IMR-90 (cell line): Measurements from ENCODE around the gene RARB. TPM values are rescaled to one million over a fixed set of nuclear protein-coding genes. Genes with fewer than 3 reads are reported as not detected.

Experiments used
- ATAC-seq: fragments of 200-7000 bp; cut with Tn5 transposase; 2 replicates; pipeline ENCODE4 v1.9.1; 2020; ENCODE audit warnings: low read depth, mild to moderate bottlenecking, moderate library complexity
- BruUV-seq: library from RNA; stranded (reverse); fragments of 400-500 nt; replicated peaks from 2 replicates; lab custom pipeline; 2021; lab: Mats Ljungman, UMichigan
- CTCF ChIA-PET: fragments of 300-600 bp; formaldehyde crosslinking; extraction: SDS; loops from one replicate; lab custom pipeline; 2021; ENCODE audit warnings: antibody characterized with exemption; lab: Yijun Ruan, JAX
- POLR2A ChIA-PET: fragments of 300-600 bp; sonication (Branson Sonifier 250); formaldehyde crosslinking; loops from one replicate; lab custom pipeline; 2022; ENCODE audit warnings: antibody characterized with exemption; ENCODE audit not compliant: unreplicated experiment; lab: Charles Lee
- DNase-seq: peaks from one replicate; pipeline ENCODE4 v3.0.0; 2013
- H2AFZ ChIP-seq: replicated peaks from 2 replicates; pipeline ENCODE3; 2013; ENCODE audit warnings: low read length, mild to moderate bottlenecking; ENCODE audit not compliant: poor library complexity
- H2AK5ac ChIP-seq: 2 replicates; pipeline ENCODE4 v1.6.1; 2013; ENCODE audit warnings: low read depth, low read length, inconsistent platforms
- H2AK9ac ChIP-seq: replicated peaks from 2 replicates; pipeline ENCODE3; 2013; ENCODE audit warnings: mild to moderate bottlenecking, low read depth, low read length, moderate library complexity; ENCODE audit not compliant: poor library complexity
- H2BK120ac ChIP-seq: 2 replicates; pipeline ENCODE4 v1.6.1; 2013; ENCODE audit warnings: low read depth, low read length, inconsistent platforms
- H2BK15ac ChIP-seq: 3 replicates; pipeline ENCODE4 v1.6.1; 2013; ENCODE audit warnings: low read depth, low read length, inconsistent platforms
- H2BK20ac ChIP-seq: 2 replicates; pipeline ENCODE4 v1.6.1; 2013; ENCODE audit warnings: low read depth, mild to moderate bottlenecking, inconsistent platforms, low read length, moderate library complexity
- H2BK5ac ChIP-seq: 2 replicates; pipeline ENCODE4 v1.6.1; 2013; ENCODE audit warnings: mild to moderate bottlenecking, low read depth, low read length, inconsistent platforms; ENCODE audit not compliant: poor library complexity, severe bottlenecking
- H3K14ac ChIP-seq: replicated peaks from 2 replicates; pipeline ENCODE4 v1.6.1; 2013; ENCODE audit warnings: low read depth, low read length, inconsistent platforms
- H3K18ac ChIP-seq: 2 replicates; pipeline ENCODE4 v1.6.1; 2013; ENCODE audit warnings: low read depth, low read length, control low read depth
- H3K23ac ChIP-seq: 2 replicates; pipeline ENCODE4 v1.6.1; 2013; ENCODE audit warnings: low read depth, low read length, inconsistent platforms
- H3K27ac ChIP-seq: 2 replicates; pipeline ENCODE4 v1.5.1; 2013; ENCODE audit warnings: mild to moderate bottlenecking, control low read depth, low read length; ENCODE audit not compliant: insufficient read depth
- H3K27me3 ChIP-seq: 2 replicates; pipeline ENCODE4 v1.6.1; 2013; ENCODE audit warnings: low read length; ENCODE audit not compliant: control insufficient read depth, insufficient read depth
- H3K36me3 ChIP-seq: 2 replicates; pipeline ENCODE4 v1.6.1; 2013; ENCODE audit warnings: low read length, mixed read lengths; ENCODE audit not compliant: control insufficient read depth, insufficient read depth
- H3K4ac ChIP-seq: 2 replicates; pipeline ENCODE4 v1.6.1; 2013; ENCODE audit warnings: low read depth, low read length, inconsistent platforms
- H3K4me1 ChIP-seq: 2 replicates; pipeline ENCODE4 v1.6.1; 2013; ENCODE audit warnings: low read length, mixed read lengths; ENCODE audit not compliant: control insufficient read depth, insufficient read depth
- H3K4me2 ChIP-seq: 2 replicates; pipeline ENCODE4 v1.6.1; 2013; ENCODE audit warnings: low read depth, mild to moderate bottlenecking, control low read depth, low read length, moderate library complexity
- H3K4me3 ChIP-seq: 2 replicates; pipeline ENCODE4 v1.5.1; 2013; ENCODE audit warnings: low read depth, mild to moderate bottlenecking, control low read depth, low read length, moderate library complexity; ENCODE audit not compliant: insufficient read depth
- H3K56ac ChIP-seq: 2 replicates; pipeline ENCODE4 v1.6.1; 2013; ENCODE audit warnings: low read length, inconsistent platforms; ENCODE audit not compliant: insufficient read depth; ENCODE audit errors: extremely low read depth
- H3K79me1 ChIP-seq, 2 experiments: 2 replicates each; pipeline ENCODE4 v1.6.1; 2013; ENCODE audit warnings: low read length in 2 of 2, inconsistent platforms in 1 of 2, low read depth in 1 of 2
- H3K9ac ChIP-seq: 2 replicates; pipeline ENCODE4 v1.6.1; 2013; ENCODE audit warnings: low read depth, low read length, control low read depth
- H3K9me1 ChIP-seq: 2 replicates; pipeline ENCODE4 v1.6.1; 2013; ENCODE audit warnings: low read length, inconsistent platforms; ENCODE audit not compliant: insufficient read depth
- H3K9me3 ChIP-seq: 2 replicates; pipeline ENCODE4 v1.6.1; 2013; ENCODE audit warnings: low read length; ENCODE audit not compliant: control insufficient read depth, insufficient read depth
- H4K20me1 ChIP-seq: 2 replicates; pipeline ENCODE4 v1.6.1; 2013; ENCODE audit warnings: low read length, inconsistent platforms; ENCODE audit not compliant: insufficient read depth
- H4K5ac ChIP-seq: 2 replicates; pipeline ENCODE4 v1.6.1; 2013; ENCODE audit warnings: mild to moderate bottlenecking, low read depth, low read length, control low read depth
- H4K8ac ChIP-seq, 2 experiments: 2 replicates each; pipeline ENCODE4 v1.6.1; 2013; ENCODE audit warnings: low read depth in 2 of 2, low read length in 2 of 2, control low read depth in 1 of 2, inconsistent platforms in 1 of 2
- H4K91ac ChIP-seq: 2 replicates; pipeline ENCODE4 v1.6.1; 2013; ENCODE audit warnings: low read depth, low read length, inconsistent platforms; ENCODE audit not compliant: insufficient read depth
- CEBPB ChIP-seq: IDR thresholded peaks from 2 replicates; pipeline ENCODE4 v1.6.1; 2012; ENCODE audit warnings: low read depth, low read length, improper control_type of control experiment
- CTCF ChIP-seq: conservative IDR thresholded peaks from 2 replicates; pipeline ENCODE4 v1.5.1; 2012; ENCODE audit warnings: mild to moderate bottlenecking, low read depth, low read length, improper control_type of control experiment
- MAFK ChIP-seq: IDR thresholded peaks from 2 replicates; pipeline ENCODE4 v1.6.1; 2012; ENCODE audit warnings: low read depth, low read length, improper control_type of control experiment
- MXI1 ChIP-seq: IDR thresholded peaks from 2 replicates; pipeline ENCODE4 v1.6.1; 2012; ENCODE audit warnings: low read depth, mild to moderate bottlenecking, low read length, moderate library complexity, borderline replicate concordance
- POLR2A ChIP-seq: IDR thresholded peaks from 2 replicates; pipeline ENCODE4 v1.6.1; 2012; ENCODE audit warnings: mild to moderate bottlenecking, low read depth, low read length
- RAD21 ChIP-seq: IDR thresholded peaks from 2 replicates; pipeline ENCODE4 v1.6.1; 2012; ENCODE audit warnings: low read length, improper control_type of control experiment
- RCOR1 ChIP-seq: IDR thresholded peaks from 2 replicates; pipeline ENCODE4 v1.6.1; 2012; ENCODE audit warnings: mild to moderate bottlenecking, low read length, improper control_type of control experiment; ENCODE audit not compliant: insufficient replicate concordance
- RFX5 ChIP-seq: IDR thresholded peaks from 2 replicates; pipeline ENCODE4 v1.8.0; 2012; ENCODE audit warnings: low read depth, mild to moderate bottlenecking, low read length, moderate library complexity
- SMC3 ChIP-seq: fragments of 150-350 bp; IDR thresholded peaks from 2 replicates; pipeline ENCODE4 v1.6.1; 2016; ENCODE audit warnings: low read depth, mild to moderate bottlenecking, antibody characterized with exemption, low read length, moderate library complexity
- WGBS, 2 experiments: methylation state at CpG; one replicate each; pipeline versions ENCODE4 v1.1.5 to v1.1.7; 2013; ENCODE audit warnings: missing lambda C conversion rate in 2 of 2; ENCODE audit not compliant: insufficient read length in 1 of 2; ENCODE audit errors: extremely low coverage in 2 of 2; 5-methylcytosine and 5-hydroxymethylcytosine counted together
- dilution Hi-C: fragments of 300-500 bp; cut with HindIII; formaldehyde crosslinking; loops from one replicate; pipeline ENCODE4 v1.14.3; 2018; ENCODE audit warnings: low sequenced_read_pairs; ENCODE audit not compliant: unreplicated experiment
- in situ Hi-C: fragments of 300-500 bp; cut with MboI; formaldehyde crosslinking; loops from 3 replicates; pipeline ENCODE4 v1.14.3; 2019; ENCODE audit warnings: low sequenced_read_pairs, inconsistent platforms, mixed read lengths
- intact Hi-C: fragments of 100-400 bp; cut with micrococcal nuclease; formaldehyde crosslinking; loops from 2 replicates; pipeline ENCODE4 v1.10.0; 2022
- polyA plus RNA-seq, 3 experiments: library from polyadenylated mRNA; depleted of rRNA; stranded (reverse); fragments of >200 nt; gene quantifications; 2 replicates each; pipeline ENCODE4 v1.2.3, GENCODE V29; 2012; ENCODE audit warnings: low replicate concordance in 1 of 3
- total RNA-seq: library from RNA; depleted of rRNA; stranded (reverse); fragments of >200 nt; gene quantifications from 2 replicates; pipeline ENCODE4 v1.2.3, GENCODE V29; 2012

RARB gene
- total and polyA plus RNA-seq, 2 of the 4 experiments (the other 2 are of a cell fraction), result 0.53 to 1.4 TPM

DNA sequence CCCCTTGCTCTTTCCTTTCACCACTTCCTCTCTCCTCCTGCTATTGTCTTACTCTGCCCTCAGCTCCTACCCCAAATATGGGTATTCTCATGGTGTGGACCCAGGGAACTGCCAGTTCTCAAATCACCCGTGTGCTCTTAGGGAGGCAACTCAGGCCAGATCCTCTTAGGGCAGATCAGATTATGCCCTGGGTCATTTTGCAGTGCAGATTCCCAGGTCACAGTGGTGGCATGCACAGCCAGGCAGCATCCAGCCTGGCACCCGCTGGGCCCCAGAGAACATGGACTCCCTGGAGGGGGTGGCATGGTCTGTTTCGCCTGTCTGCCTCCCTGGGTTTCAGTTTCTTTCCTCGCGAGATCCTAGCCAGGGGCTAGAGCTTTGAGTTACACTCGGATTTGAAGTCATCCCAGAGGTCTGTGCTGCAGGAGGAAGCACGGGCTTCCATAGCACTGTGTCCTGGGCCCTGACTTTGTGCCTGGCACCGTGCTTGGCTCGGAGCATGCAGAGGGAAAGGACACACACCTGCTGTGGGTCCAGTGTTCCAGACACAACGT, 140.5 kb downstream of the RARB start:
- H3K9me3 ChIP-seq, result no peaks in the 10 kb centered on the region
- H3K56ac ChIP-seq, result no peak overlapping the region
- ChIA-PET POLR2A (no interaction called here), CTCF (interaction anchor here (1.1 kb wide), 1 partner anchor 25 kb away, joined by 3 read pairs; no protein-coding TSS in a partner anchor)
- H2AK9ac ChIP-seq, result no peak overlapping the region
- no peak overlapping the region for H3K4me3 ChIP-seq
- no peak overlapping the region for H4K91ac ChIP-seq
- dilution Hi-C loops (no loop called here), in situ Hi-C loops (no loop called here), intact Hi-C loops (no loop called here)
- ATAC-seq (no peak), DNase-seq (no peak)
- no peaks in the 10 kb centered on the region for H3K79me1 ChIP-seq
- no TSS peak for BruUV-seq
- H3K4ac ChIP-seq, result no peak overlapping the region
- peaks cover 6% of the 10 kb centered on the region for H3K4me1 ChIP-seq
- peak overlapping the region; percentile 47 for H2AFZ ChIP-seq
- no peak overlapping the region for H3K27ac ChIP-seq
- TF ChIP-seq MXI1, result no peak
- TF ChIP-seq CEBPB, result no peak
- TF ChIP-seq RCOR1, result no peak
- TF ChIP-seq RAD21, result no peak
- no peak for TF ChIP-seq MAFK
- TF ChIP-seq RFX5, result no peak
- TF ChIP-seq SMC3, result no peak
- TF ChIP-seq POLR2A, result no peak
- TF ChIP-seq CTCF, result no peak
- no peak overlapping the region for H3K9ac ChIP-seq
- H4K20me1 ChIP-seq, result no peaks in the 10 kb centered on the region
- H3K9me1 ChIP-seq, result peaks cover 4% of the 10 kb centered on the region; the same call in 1 of the 2 replicates
- no peaks in the 10 kb centered on the region for H3K27me3 ChIP-seq
- H3K23ac ChIP-seq, result no peak overlapping the region
- no peak overlapping the region for H2AK5ac ChIP-seq
- no peak overlapping the region for H3K4me2 ChIP-seq
- no peak overlapping the region for H3K14ac ChIP-seq
- no peak overlapping the region for H4K5ac ChIP-seq
- H4K8ac ChIP-seq, result no peak overlapping the region
- H2BK15ac ChIP-seq, result no peak overlapping the region
- H2BK20ac ChIP-seq, result no peak overlapping the region
- no peaks in the 10 kb centered on the region for H3K36me3 ChIP-seq
- no peak overlapping the region for H3K18ac ChIP-seq
- no peak overlapping the region for H2BK120ac ChIP-seq
- H2BK5ac ChIP-seq, result no peak overlapping the region
- WGBS, 2 experiments, result 95% methylated on average over 5 of the region's 10 CpGs; no CpG with 5 or more reads in 1 of the 2 experiments
